UCSD-AML1 (cell line): ENCODE results near the gene CCDC106.

Source experiments
- DNase-seq: peaks from one replicate; lab custom pipeline; 2025; ENCODE audit not compliant: unreplicated experiment; lab: John Stamatoyannopoulos, UW

CCDC106 gene

GRCh38 chr19:55613930-55614710 is 33.9 kb upstream of the CCDC106 start:
- DNase-seq: no peak

GRCh38 chr19:55614711-55615542 is 33.1 kb upstream of the CCDC106 start:
- DNase-seq: no peak

GRCh38 chr19:55615543-55616394 is 32.2 kb upstream of the CCDC106 start:
- DNase-seq: no peak

- DNase-seq: no peak
These were observed 31.6 kb upstream of the CCDC106 start for GRCh38 chr19:55616395-55616875.

GRCh38 chr19:55617426-55617825 is 30.6 kb upstream of the CCDC106 start:
- DNase-seq: no peak

- no peak for DNase-seq
These were observed 29.6 kb upstream of the CCDC106 start for GRCh38 chr19:55618426-55618825.

- DNase-seq: no peak
These were observed 28.7 kb upstream of the CCDC106 start for GRCh38 chr19:55619286-55619685.

GRCh38 chr19:55620410-55621204 is 27.4 kb upstream of the CCDC106 start:
- no peak for DNase-seq

- DNase-seq: no peak
These were observed 26.8 kb upstream of the CCDC106 start for GRCh38 chr19:55621205-55621672.

GRCh38 chr19:55621673-55622231 is 26.3 kb upstream of the CCDC106 start:
- no peak for DNase-seq

- no peak for DNase-seq
These were observed 25.6 kb upstream of the CCDC106 start for GRCh38 chr19:55622242-55622969.

GRCh38 chr19:55623130-55623529 is 24.9 kb upstream of the CCDC106 start:
- DNase-seq: no peak

- DNase-seq: no peak
These were observed 24.5 kb upstream of the CCDC106 start for GRCh38 chr19:55623561-55623960.

- peak; percentile 95 for DNase-seq
These were observed 23.7 kb upstream of the CCDC106 start, which contains the start of gene ZNF784 for GRCh38 chr19:55624109-55625003. Gene ZNF784 (minus strand): TSS chr19:55624566. CDS start chr19:55624561, 5 bp downstream.

- no peak for DNase-seq
These were observed 23.0 kb upstream of the CCDC106 start for GRCh38 chr19:55625004-55625326.

- no peak for DNase-seq
These were observed 21.7 kb upstream of the CCDC106 start for GRCh38 chr19:55626350-55626749.

GRCh38 chr19:55632463-55632834 is 15.6 kb upstream of the CCDC106 start:
- peak; percentile 58 for DNase-seq

GRCh38 chr19:55633861-55634260 is 14.2 kb upstream of the CCDC106 start:
- no peak for DNase-seq
